Measurements from ENCODE around the gene FLYWCH2. TPM values are rescaled to one million over a fixed set of nuclear protein-coding genes. Genes with fewer than 3 reads are reported as not detected.

FLYWCH2 gene
- total and polyA plus RNA-seq, 2 of the 13 experiments (the other 11 are each of a cell fraction or from before 2014, with no cell fraction given) = 16.9 to 19.8 TPM

- no peak for TF ChIP-seq HMGXB3 (CRISPR knock-in tag; IDR thresholded peaks at IDR 0.05; ENCODE audit: borderline replicate concordance)
- no peak for TF ChIP-seq GMEB2 (CRISPR knock-in tag; IDR thresholded peaks at IDR 0.05; ENCODE audit: low read depth)
- TF ChIP-seq PAF1 (CRISPR knock-in tag; IDR thresholded peaks at IDR 0.05) = no peak
- no peak for TF ChIP-seq AFF4 (CRISPR knock-in tag; IDR thresholded peaks at IDR 0.05)
- TF ChIP-seq ZNF589 (CRISPR knock-in tag; conservative IDR thresholded peaks at IDR 0.05) = no peak
- TF ChIP-seq ZNF777 (CRISPR knock-in tag; IDR thresholded peaks at IDR 0.05) = no peak
- no peak for TF ChIP-seq HOXD1 (CRISPR knock-in tag; IDR thresholded peaks at IDR 0.05)
- no peak for TF ChIP-seq KLF16 (CRISPR knock-in tag; IDR thresholded peaks at IDR 0.05)
- TF ChIP-seq RFXANK (CRISPR knock-in tag; IDR thresholded peaks at IDR 0.05) = no peak
- no peak for TF ChIP-seq SNAPC5 (CRISPR knock-in tag; IDR thresholded peaks at IDR 0.05; ENCODE audit: borderline replicate concordance)
- no peak for TF ChIP-seq HNRNPLL (IDR thresholded peaks at IDR 0.05; ENCODE audit: low read depth, low read length, poor library complexity, severe bottlenecking)
- TF ChIP-seq ZNF576 (CRISPR knock-in tag; IDR thresholded peaks at IDR 0.05) = no peak
- TF ChIP-seq ZNF619 (CRISPR knock-in tag; IDR thresholded peaks at IDR 0.05) = 0 out of 2 replicates have a peak, but pooled peaks have one; percentile 31
- TF ChIP-seq IRF9 (CRISPR knock-in tag; IDR thresholded peaks at IDR 0.05; ENCODE audit: borderline replicate concordance) = peak; percentile 54; the same call in 1 of the 2 replicates
- TF ChIP-seq CBX2 (IDR thresholded peaks at IDR 0.05; ENCODE audit: low read depth, low read length) = no peak
- TF ChIP-seq CBX2 (CRISPR knock-in tag; IDR thresholded peaks at IDR 0.05; ENCODE audit: low read depth) = no peak
- no peak for TF ChIP-seq SRF (IDR thresholded peaks at IDR 0.05; ENCODE audit: low read depth, low read length)
Observed at GRCh38 chr16:2838928-2839327, 44.1 kb upstream of the FLYWCH2 start (continued).

Measured in HepG2 (cell line).